MM.1S (cell line): ENCODE data around the gene OSBPL1A.

Experiments
- DNase-seq: peaks from one replicate; pipeline ENCODE4 v3.0.0-alpha.2; 2015
- H2AFZ ChIP-seq: fragments of 300-600 bp; sonication (generic); 2 replicates; pipeline ENCODE4 v1.6.0; 2016; ENCODE audit warnings: antibody characterized with exemption, low read length
- H3F3A ChIP-seq: fragments of 300-600 bp; sonication (generic); 2 replicates; pipeline ENCODE4 v1.6.1; 2016; ENCODE audit warnings: mild to moderate bottlenecking, antibody characterized with exemption, low read length, moderate library complexity, mixed read lengths; ENCODE audit not compliant: insufficient read depth
- H3K27ac ChIP-seq: fragments of 300-600 bp; sonication (generic); 2 replicates; pipeline ENCODE4 v1.5.1; 2016; ENCODE audit warnings: mild to moderate bottlenecking, low read length
- H3K27me3 ChIP-seq: fragments of 300-600 bp; sonication (generic); replicated peaks from 2 replicates; pipeline ENCODE4 v1.6.0; 2016; ENCODE audit warnings: low read length; ENCODE audit not compliant: insufficient read depth
- H3K36me3 ChIP-seq: fragments of 300-600 bp; sonication (generic); replicated peaks from 2 replicates; pipeline ENCODE4 v1.6.1; 2016; ENCODE audit warnings: mild to moderate bottlenecking, low read length, mixed read lengths; ENCODE audit not compliant: insufficient read depth
- H3K4me1 ChIP-seq: fragments of 300-600 bp; sonication (generic); 2 replicates; pipeline ENCODE4 v1.6.1; 2016; ENCODE audit warnings: low read length, mixed read lengths
- H3K4me2 ChIP-seq: fragments of 300-600 bp; sonication (generic); 2 replicates; pipeline ENCODE4 v1.6.0; 2016; ENCODE audit warnings: low read depth, low read length
- H3K4me3 ChIP-seq: fragments of 300-600 bp; sonication (generic); 2 replicates; pipeline ENCODE4 v1.5.1; 2016; ENCODE audit warnings: low read length, mixed read lengths
- H3K79me2 ChIP-seq: fragments of 300-600 bp; sonication (generic); 2 replicates; pipeline ENCODE4 v1.6.1; 2016; ENCODE audit warnings: mixed run types, low read length, mixed read lengths
- H3K9ac ChIP-seq: fragments of 300-600 bp; sonication (generic); 2 replicates; pipeline ENCODE4 v1.6.1; 2016; ENCODE audit warnings: low read length, mixed read lengths
- H3K9me2 ChIP-seq: fragments of 300-600 bp; sonication (generic); replicated peaks from 2 replicates; pipeline ENCODE4 v1.6.1; 2016; ENCODE audit warnings: mild to moderate bottlenecking, low read length, mixed read lengths; ENCODE audit not compliant: insufficient read depth
- H3K9me3 ChIP-seq: fragments of 300-600 bp; sonication (generic); replicated peaks from 2 replicates; pipeline ENCODE4 v1.6.1; 2016; ENCODE audit warnings: mild to moderate bottlenecking, low read length, mixed read lengths; ENCODE audit not compliant: insufficient read depth
- H4K20me1 ChIP-seq: fragments of 300-600 bp; sonication (generic); 2 replicates; pipeline ENCODE4 v1.6.1; 2016; ENCODE audit warnings: mild to moderate bottlenecking, low read length, moderate library complexity, mixed read lengths; ENCODE audit not compliant: insufficient read depth
- EZH2 ChIP-seq: fragments of 300-600 bp; sonication (generic); optimal IDR thresholded peaks from 2 replicates; pipeline ENCODE3; 2017; ENCODE audit warnings: low read depth, mild to moderate bottlenecking, antibody characterized with exemption, low read length, mixed read lengths
- EZH2phosphoT487 ChIP-seq: fragments of 300-600 bp; sonication (generic); IDR thresholded peaks from 2 replicates; pipeline ENCODE4 v1.6.1; 2018; ENCODE audit warnings: antibody characterized with exemption, low read length
- TF ChIP-seq, protein P1 (sequence below): fragments of 300-600 bp; sonication (generic); IDR thresholded peaks from 2 replicates; pipeline ENCODE4 v1.5.1; 2016; ENCODE audit warnings: antibody characterized with exemption, low read length, mixed read lengths

The OSBPL1A gene

DNA sequence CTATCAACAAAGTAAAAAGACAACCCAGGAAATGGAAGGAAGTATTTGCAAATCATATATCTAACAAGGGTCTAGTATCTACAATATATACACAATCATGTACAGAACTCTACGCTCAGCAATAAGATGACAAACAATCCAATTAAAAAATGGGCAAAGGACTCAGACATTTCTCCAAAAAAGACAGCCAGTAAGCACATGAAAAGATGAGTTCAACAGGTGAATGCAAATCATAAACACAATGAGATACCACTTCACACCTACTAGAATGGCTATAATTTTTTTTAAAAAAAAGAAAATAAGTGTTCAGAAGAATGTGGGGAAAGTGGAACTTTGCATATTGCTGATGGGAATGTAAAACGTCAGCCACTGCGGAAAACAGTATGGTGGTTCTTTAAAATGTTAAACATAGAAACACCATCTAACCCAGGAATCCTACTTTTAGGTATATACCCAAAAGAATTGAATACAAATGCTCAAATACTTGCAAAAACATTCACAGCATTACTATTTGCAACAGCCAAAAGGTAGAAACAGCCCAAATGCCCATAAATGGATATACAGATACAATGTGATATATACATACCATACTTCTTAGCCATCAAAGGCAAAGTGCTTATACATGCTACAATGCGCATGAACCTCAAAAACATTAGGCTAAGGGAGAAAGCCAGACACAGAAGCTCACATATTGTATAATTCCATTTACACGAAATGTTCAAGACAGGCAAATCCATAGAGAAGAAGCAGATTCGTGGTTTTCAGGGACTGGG, 137.6 kb downstream of the OSBPL1A start:
- H3K9me3 ChIP-seq, result no peaks in the 10 kb centered on the region
- no peak overlapping the region for H3K4me3 ChIP-seq

DNA sequence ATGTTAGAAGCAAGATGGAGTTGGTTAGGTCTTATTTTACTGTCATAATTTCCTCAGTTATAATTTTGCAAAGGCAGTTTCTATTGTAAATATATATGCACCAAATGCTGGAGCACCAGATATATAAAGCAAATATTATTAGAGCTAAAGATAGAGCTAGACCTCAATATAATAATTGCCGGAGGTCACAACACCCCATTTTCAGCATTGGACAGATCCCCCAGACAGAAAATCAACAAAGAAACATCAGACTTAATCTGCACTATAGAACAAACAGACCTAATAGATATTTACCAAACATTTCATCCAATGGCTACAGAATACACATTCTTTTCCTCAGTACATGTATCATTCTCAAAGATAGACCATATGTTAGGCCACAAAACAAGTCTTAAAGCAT, 143.6 kb downstream of the OSBPL1A start:
- Histone ChIP-seq H2AFZ (no peak overlapping the region), H3K9ac (no peak overlapping the region), H3K79me2 (peaks cover 60% of the 10 kb centered on the region), H3K4me3 (no peak overlapping the region), H3K9me3 (no peaks in the 10 kb centered on the region), H3F3A (no peaks in the 10 kb centered on the region), H3K4me2 (no peak overlapping the region), H3K36me3 (no peaks in the 10 kb centered on the region), H3K4me1 (no peaks in the 10 kb centered on the region), H3K27me3 (no peaks in the 10 kb centered on the region), H3K27ac (no peak overlapping the region), H4K20me1 (no peaks in the 10 kb centered on the region), H3K9me2 (no peaks in the 10 kb centered on the region)
- DNase-seq, result no peak
- TF ChIP-seq EZH2 (no peak), EZH2phosphoT487 (no peak)
- TF ChIP-seq, protein P1, sequence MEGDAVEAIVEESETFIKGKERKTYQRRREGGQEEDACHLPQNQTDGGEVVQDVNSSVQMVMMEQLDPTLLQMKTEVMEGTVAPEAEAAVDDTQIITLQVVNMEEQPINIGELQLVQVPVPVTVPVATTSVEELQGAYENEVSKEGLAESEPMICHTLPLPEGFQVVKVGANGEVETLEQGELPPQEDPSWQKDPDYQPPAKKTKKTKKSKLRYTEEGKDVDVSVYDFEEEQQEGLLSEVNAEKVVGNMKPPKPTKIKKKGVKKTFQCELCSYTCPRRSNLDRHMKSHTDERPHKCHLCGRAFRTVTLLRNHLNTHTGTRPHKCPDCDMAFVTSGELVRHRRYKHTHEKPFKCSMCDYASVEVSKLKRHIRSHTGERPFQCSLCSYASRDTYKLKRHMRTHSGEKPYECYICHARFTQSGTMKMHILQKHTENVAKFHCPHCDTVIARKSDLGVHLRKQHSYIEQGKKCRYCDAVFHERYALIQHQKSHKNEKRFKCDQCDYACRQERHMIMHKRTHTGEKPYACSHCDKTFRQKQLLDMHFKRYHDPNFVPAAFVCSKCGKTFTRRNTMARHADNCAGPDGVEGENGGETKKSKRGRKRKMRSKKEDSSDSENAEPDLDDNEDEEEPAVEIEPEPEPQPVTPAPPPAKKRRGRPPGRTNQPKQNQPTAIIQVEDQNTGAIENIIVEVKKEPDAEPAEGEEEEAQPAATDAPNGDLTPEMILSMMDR, result no peak

More for the DNA sequence above, 137.6 kb downstream of the OSBPL1A start:
- Histone ChIP-seq H3K9me2 (no peaks in the 10 kb centered on the region), H3K79me2 (peaks cover 73% of the 10 kb centered on the region), H4K20me1 (no peaks in the 10 kb centered on the region), H3K27me3 (no peaks in the 10 kb centered on the region), H3K4me2 (no peak overlapping the region), H3K36me3 (no peaks in the 10 kb centered on the region), H3K4me1 (no peaks in the 10 kb centered on the region), H3K9ac (no peak overlapping the region), H3F3A (no peaks in the 10 kb centered on the region), H3K27ac (no peak overlapping the region), H2AFZ (no peak overlapping the region)
- TF ChIP-seq EZH2phosphoT487 (no peak), EZH2 (no peak)
- TF ChIP-seq, protein P1, result no peak
- DNase-seq, result no peak

GRCh38 chr18:24249716-24250115, 147.9 kb downstream of the OSBPL1A start:
- no peak overlapping the region for H3K4me3 ChIP-seq
- H3K27ac ChIP-seq, result no peak overlapping the region
- TF ChIP-seq EZH2 (no peak), EZH2phosphoT487 (no peak)
- no peaks in the 10 kb centered on the region for H3K27me3 ChIP-seq
- H3K4me1 ChIP-seq, result no peaks in the 10 kb centered on the region
- H3K9ac ChIP-seq, result no peak overlapping the region
- H3K9me3 ChIP-seq, result no peaks in the 10 kb centered on the region
- H2AFZ ChIP-seq, result no peak overlapping the region
- no peaks in the 10 kb centered on the region for H3F3A ChIP-seq
- no peak for DNase-seq
- no peaks in the 10 kb centered on the region for H3K36me3 ChIP-seq
- no peaks in the 10 kb centered on the region for H3K9me2 ChIP-seq
- no peak overlapping the region for H3K4me2 ChIP-seq
- H3K79me2 ChIP-seq, result peaks cover 30% of the 10 kb centered on the region; the same call in 1 of the 2 replicates
- no peaks in the 10 kb centered on the region for H4K20me1 ChIP-seq

GRCh38 chr18:24248359-24248758, 149.3 kb downstream of the OSBPL1A start:
- Histone ChIP-seq H3K9ac (no peak overlapping the region), H3K9me3 (no peaks in the 10 kb centered on the region), H2AFZ (no peak overlapping the region), H3K4me2 (no peak overlapping the region), H3K36me3 (no peaks in the 10 kb centered on the region), H3K27ac (no peak overlapping the region), H3K9me2 (no peaks in the 10 kb centered on the region), H3K79me2 (peaks cover 20% of the 10 kb centered on the region; the same call in 1 of the 2 replicates), H4K20me1 (no peaks in the 10 kb centered on the region), H3K27me3 (no peaks in the 10 kb centered on the region), H3F3A (no peaks in the 10 kb centered on the region), H3K4me1 (no peaks in the 10 kb centered on the region), H3K4me3 (no peak overlapping the region)
- TF ChIP-seq EZH2 (no peak), EZH2phosphoT487 (no peak)
- TF ChIP-seq, protein P1, result no peak
- DNase-seq, result no peak
